ENCODE data around the gene AGMAT. TPM values are rescaled to one million over a fixed set of nuclear protein-coding genes. Genes with fewer than 3 reads are reported as not detected.

AGMAT gene
- total RNA-seq, 4 donors from 2014 or later = 0.27 to 1.4 TPM; not detected in 2

- no peaks in the 10 kb centered on the region for H3K4me1 ChIP-seq
- no peak for DNase-seq
- no peaks in the 10 kb centered on the region for H3K27me3 ChIP-seq
- intact Hi-C loops (cut with DNase I; ENCODE audit: low total_unique reads) = no loop called here
- TF ChIP-seq POLR2A (IDR thresholded peaks at IDR 0.05) = no peak
- no peak for TF ChIP-seq CTCF (IDR thresholded peaks at IDR 0.05)
- no peak overlapping the region for H3K27ac ChIP-seq
- no peaks in the 10 kb centered on the region for H3K36me3 ChIP-seq
- H3K4me3 ChIP-seq = no peak overlapping the region
- H3K9me3 ChIP-seq = no peaks in the 10 kb centered on the region
Observed at GRCh38 chr1:15571266-15571665, 13.6 kb downstream of the AGMAT start.

GRCh38 chr1:15570861-15571260 lies 14.0 kb downstream of the AGMAT start:
- H3K9me3 ChIP-seq = no peaks in the 10 kb centered on the region
- H3K27me3 ChIP-seq = no peaks in the 10 kb centered on the region
- H3K4me1 ChIP-seq = no peaks in the 10 kb centered on the region
- no peak overlapping the region for H3K4me3 ChIP-seq
- no peaks in the 10 kb centered on the region for H3K36me3 ChIP-seq
- intact Hi-C loops (cut with DNase I; ENCODE audit: low total_unique reads) = no loop called here
- TF ChIP-seq CTCF (IDR thresholded peaks at IDR 0.05) (no peak), POLR2A (IDR thresholded peaks at IDR 0.05) (no peak)
- no peak overlapping the region for H3K27ac ChIP-seq
- DNase-seq = no peak

- no peak overlapping the region for H3K4me3 ChIP-seq
- intact Hi-C loops (cut with DNase I; ENCODE audit: low total_unique reads) = no loop called here
- TF ChIP-seq POLR2A (IDR thresholded peaks at IDR 0.05) (no peak), CTCF (IDR thresholded peaks at IDR 0.05) (no peak)
- no peak for DNase-seq
- H3K27ac ChIP-seq = peak overlapping the region; percentile 25 to 69
- no peaks in the 10 kb centered on the region for H3K36me3 ChIP-seq
- H3K4me1 ChIP-seq = no peaks in the 10 kb centered on the region
- no peaks in the 10 kb centered on the region for H3K27me3 ChIP-seq
- H3K9me3 ChIP-seq = no peaks in the 10 kb centered on the region
Observed at GRCh38 chr1:15568387-15569073, 16.3 kb downstream of the AGMAT start.

- intact Hi-C loops (cut with DNase I; ENCODE audit: low total_unique reads) = no loop called here
- Histone ChIP-seq H3K36me3 (no peaks in the 10 kb centered on the region), H3K27ac (no peak overlapping the region)
Observed at GRCh38 chr1:15559189-15559810, 25.6 kb downstream of the AGMAT start.

More at GRCh38 chr1:15559189-15559810, 25.6 kb downstream of the AGMAT start:
- Histone ChIP-seq H3K4me1 (no peaks in the 10 kb centered on the region), H3K27me3 (no peaks in the 10 kb centered on the region), H3K4me3 (no peak overlapping the region), H3K9me3 (no peaks in the 10 kb centered on the region)
- TF ChIP-seq POLR2A (IDR thresholded peaks at IDR 0.05) (no peak), CTCF (IDR thresholded peaks at IDR 0.05) (no peak)
- DNase-seq = no peak
